ENCODE data around the gene MUC22. TPM values are rescaled to one million over a fixed set of nuclear protein-coding genes. Genes with fewer than 3 reads are reported as not detected.
A peak's percentile ranks its signal among the peaks of the same experiment; 100 is the strongest.

Gene MUC22
- total and polyA plus RNA-seq, 4 donors, result not detected

DNA sequence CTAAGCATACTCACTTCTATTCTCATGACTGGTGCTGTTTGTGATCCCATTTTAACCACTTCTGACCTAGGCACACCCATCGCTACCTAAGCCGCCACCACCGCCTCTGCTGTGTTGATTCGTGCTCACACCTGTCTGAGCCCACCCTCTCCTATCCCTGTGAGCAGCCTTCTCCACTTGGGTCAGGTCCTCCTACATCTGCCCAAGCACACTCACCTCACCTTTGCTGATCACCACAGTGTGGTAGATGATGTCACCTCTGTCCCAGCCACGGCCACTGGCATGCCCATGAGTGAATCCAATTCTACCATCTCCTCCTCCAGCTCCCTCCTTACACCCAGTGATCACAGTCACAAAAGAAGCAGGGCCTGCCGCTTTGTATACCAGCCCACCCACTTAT is 20.8 kb downstream of the MUC22 start:
- Histone ChIP-seq H3K36me3 (ENCODE audit: control insufficient read depth, insufficient read depth, low read length) (no peaks in the 10 kb centered on the region), H3K9me3 (ENCODE audit: control insufficient read depth, insufficient read depth, low read length) (no peaks in the 10 kb centered on the region), H3K4me1 (ENCODE audit: control insufficient read depth, insufficient read depth, low read length) (no peaks in the 10 kb centered on the region), H3K27me3 (ENCODE audit: control insufficient read depth, insufficient read depth, low read length) (no peaks in the 10 kb centered on the region), H3K4me3 (ENCODE audit: low read depth, low read length) (no peak overlapping the region), H3K27ac (ENCODE audit: low read depth, low read length) (no peak overlapping the region)
- WGBS (ENCODE audit: insufficient coverage), result 89% methylated on average over 4 of the region's 6 CpGs
- DNase-seq (ENCODE audit: low read depth in 4 of 6, low spot score in 6 of 6), result no peak

GRCh38 chr6:31033075-31033474 is 22.8 kb downstream of the MUC22 start:
- no peaks in the 10 kb centered on the region for H3K4me1 ChIP-seq (ENCODE audit: control insufficient read depth, insufficient read depth, low read length)
- WGBS (ENCODE audit: insufficient coverage), result 94% methylated on average over 4 of the region's 4 CpGs
- no peak overlapping the region for H3K4me3 ChIP-seq (ENCODE audit: low read depth, low read length)

DNA sequence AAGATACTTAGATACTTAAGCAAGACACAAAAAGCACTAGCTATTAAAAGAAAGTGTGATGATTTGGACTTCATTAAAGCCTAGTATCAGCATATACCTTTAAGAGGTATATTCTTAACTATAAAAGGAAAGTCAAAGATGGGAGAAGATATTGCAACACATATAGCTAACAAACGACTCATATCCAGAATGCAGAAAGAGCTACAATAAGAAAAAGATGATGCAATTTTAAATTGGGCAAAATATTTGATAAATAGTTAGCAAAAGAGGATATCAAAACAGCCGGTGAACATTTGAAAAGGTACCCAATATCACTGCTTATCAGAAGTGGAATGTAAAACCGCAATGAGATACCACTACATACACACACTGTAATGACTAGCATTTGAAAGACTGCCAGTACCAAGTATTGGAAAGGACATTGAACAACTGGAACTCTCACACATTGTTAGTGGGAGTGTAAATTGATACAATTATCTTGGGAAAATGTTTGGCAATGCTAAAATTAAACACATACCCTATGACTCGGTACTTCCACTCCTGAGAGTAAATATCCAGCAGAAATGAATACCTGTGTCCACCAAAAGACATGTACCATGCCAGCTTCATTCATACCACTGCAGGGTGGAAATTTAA is 25.7 kb downstream of the MUC22 start:
- Histone ChIP-seq H3K4me1 (ENCODE audit: control insufficient read depth, insufficient read depth, low read length) (no peaks in the 10 kb centered on the region), H3K4me3 (ENCODE audit: low read depth, low read length) (no peak overlapping the region), H3K27ac (ENCODE audit: low read depth, low read length) (no peak overlapping the region), H3K9me3 (ENCODE audit: control insufficient read depth, insufficient read depth, low read length) (no peaks in the 10 kb centered on the region), H3K27me3 (ENCODE audit: control insufficient read depth, insufficient read depth, low read length) (no peaks in the 10 kb centered on the region), H3K36me3 (ENCODE audit: control insufficient read depth, insufficient read depth, low read length) (no peaks in the 10 kb centered on the region)
- WGBS (ENCODE audit: insufficient coverage), result no CpG with 5 or more reads among the region's 4 CpGs
- no peak for DNase-seq (ENCODE audit: low read depth in 4 of 6, low spot score in 6 of 6)

More at GRCh38 chr6:31033075-31033474, 22.8 kb downstream of the MUC22 start:
- Histone ChIP-seq H3K27ac (ENCODE audit: low read depth, low read length) (no peak overlapping the region), H3K36me3 (ENCODE audit: control insufficient read depth, insufficient read depth, low read length) (no peaks in the 10 kb centered on the region), H3K27me3 (ENCODE audit: control insufficient read depth, insufficient read depth, low read length) (no peaks in the 10 kb centered on the region), H3K9me3 (ENCODE audit: control insufficient read depth, insufficient read depth, low read length) (no peaks in the 10 kb centered on the region)
- no peak for DNase-seq (ENCODE audit: low read depth in 4 of 6, low spot score in 6 of 6)

DNA sequence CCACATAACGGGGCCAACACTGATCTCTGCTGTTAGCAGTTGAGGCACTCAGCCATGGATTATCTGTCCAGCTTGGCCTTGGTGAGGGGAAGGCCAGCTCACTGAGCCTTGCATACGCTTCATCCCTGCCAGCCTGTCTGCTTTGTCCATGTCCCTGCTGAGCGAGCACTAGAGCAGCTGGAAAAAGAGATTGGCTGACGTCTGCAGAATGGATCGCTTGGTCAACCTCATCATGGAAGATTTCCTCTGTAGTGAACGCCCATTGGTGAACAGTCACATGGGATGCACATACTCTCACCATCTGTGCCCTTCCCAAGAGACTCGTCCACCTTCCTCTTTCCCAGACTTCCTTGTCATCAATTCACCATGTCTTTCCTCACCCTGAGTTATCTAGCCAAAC is 26.9 kb downstream of the MUC22 start:
- no peaks in the 10 kb centered on the region for H3K27me3 ChIP-seq (ENCODE audit: control insufficient read depth, insufficient read depth, low read length)
- peak in 1 of 6 donors; percentile 70 for DNase-seq (ENCODE audit: low read depth in 4 of 6, low spot score in 6 of 6)
- no peak overlapping the region for H3K27ac ChIP-seq (ENCODE audit: low read depth, low read length)
- H3K4me1 ChIP-seq (ENCODE audit: control insufficient read depth, insufficient read depth, low read length), result no peaks in the 10 kb centered on the region
- no peaks in the 10 kb centered on the region for H3K36me3 ChIP-seq (ENCODE audit: control insufficient read depth, insufficient read depth, low read length)
- WGBS (ENCODE audit: insufficient coverage), result 64% methylated on average over 7 of the region's 7 CpGs
- H3K4me3 ChIP-seq (ENCODE audit: low read depth, low read length), result no peak overlapping the region
- H3K9me3 ChIP-seq (ENCODE audit: control insufficient read depth, insufficient read depth, low read length), result no peaks in the 10 kb centered on the region

DNA sequence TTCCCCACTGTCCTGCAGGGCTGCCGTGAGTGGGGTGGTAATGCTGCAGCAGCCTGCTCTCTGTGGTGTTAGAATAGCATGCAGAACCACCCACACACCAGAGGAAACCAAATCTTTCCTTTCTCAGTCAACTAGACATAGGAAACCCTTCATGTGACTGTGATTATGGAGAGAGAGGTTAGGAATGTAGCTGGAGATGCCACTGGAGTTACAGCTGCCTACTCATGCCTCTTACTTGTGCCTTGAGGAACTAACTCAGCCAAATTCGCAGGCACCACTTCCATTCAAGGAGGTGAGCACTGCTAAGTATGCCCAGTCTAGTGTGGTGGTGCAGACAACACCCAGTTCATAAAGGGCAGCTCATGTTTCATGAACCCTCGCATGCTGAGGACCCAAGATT is 27.4 kb downstream of the MUC22 start:
- WGBS (ENCODE audit: insufficient coverage), result 100% methylated on average over 1 of the region's 3 CpGs
- Histone ChIP-seq H3K27ac (ENCODE audit: low read depth, low read length) (no peak overlapping the region), H3K36me3 (ENCODE audit: control insufficient read depth, insufficient read depth, low read length) (no peaks in the 10 kb centered on the region), H3K4me1 (ENCODE audit: control insufficient read depth, insufficient read depth, low read length) (no peaks in the 10 kb centered on the region), H3K4me3 (ENCODE audit: low read depth, low read length) (no peak overlapping the region), H3K9me3 (ENCODE audit: control insufficient read depth, insufficient read depth, low read length) (no peaks in the 10 kb centered on the region), H3K27me3 (ENCODE audit: control insufficient read depth, insufficient read depth, low read length) (no peaks in the 10 kb centered on the region)
- no peak for DNase-seq (ENCODE audit: low read depth in 4 of 6, low spot score in 6 of 6)

GRCh38 chr6:31038559-31038958 is 28.3 kb downstream of the MUC22 start:
- Histone ChIP-seq H3K4me1 (ENCODE audit: control insufficient read depth, insufficient read depth, low read length) (no peaks in the 10 kb centered on the region), H3K4me3 (ENCODE audit: low read depth, low read length) (no peak overlapping the region), H3K9me3 (ENCODE audit: control insufficient read depth, insufficient read depth, low read length) (no peaks in the 10 kb centered on the region), H3K36me3 (ENCODE audit: control insufficient read depth, insufficient read depth, low read length) (no peaks in the 10 kb centered on the region), H3K27ac (ENCODE audit: low read depth, low read length) (no peak overlapping the region), H3K27me3 (ENCODE audit: control insufficient read depth, insufficient read depth, low read length) (no peaks in the 10 kb centered on the region)
- no peak for DNase-seq (ENCODE audit: low read depth in 4 of 6, low spot score in 6 of 6)
- WGBS (ENCODE audit: insufficient coverage), result 93% methylated on average over 4 of the region's 8 CpGs

- no peak for DNase-seq (ENCODE audit: low read depth in 4 of 6, low spot score in 6 of 6)
- 61% methylated on average over 4 of the region's 7 CpGs for WGBS (ENCODE audit: insufficient coverage)
- Histone ChIP-seq H3K4me1 (ENCODE audit: control insufficient read depth, insufficient read depth, low read length) (no peaks in the 10 kb centered on the region), H3K4me3 (ENCODE audit: low read depth, low read length) (no peak overlapping the region), H3K36me3 (ENCODE audit: control insufficient read depth, insufficient read depth, low read length) (no peaks in the 10 kb centered on the region), H3K27me3 (ENCODE audit: control insufficient read depth, insufficient read depth, low read length) (no peaks in the 10 kb centered on the region), H3K9me3 (ENCODE audit: control insufficient read depth, insufficient read depth, low read length) (no peaks in the 10 kb centered on the region), H3K27ac (ENCODE audit: low read depth, low read length) (no peak overlapping the region)
These were observed 30.5 kb downstream of the MUC22 start for GRCh38 chr6:31040801-31041200.

GRCh38 chr6:31041372-31041974 is 31.2 kb downstream of the MUC22 start:
- Histone ChIP-seq H3K36me3 (ENCODE audit: control insufficient read depth, insufficient read depth, low read length) (no peaks in the 10 kb centered on the region), H3K27ac (ENCODE audit: low read depth, low read length) (no peak overlapping the region), H3K4me1 (ENCODE audit: control insufficient read depth, insufficient read depth, low read length) (no peaks in the 10 kb centered on the region), H3K27me3 (ENCODE audit: control insufficient read depth, insufficient read depth, low read length) (no peaks in the 10 kb centered on the region), H3K4me3 (ENCODE audit: low read depth, low read length) (no peak overlapping the region), H3K9me3 (ENCODE audit: control insufficient read depth, insufficient read depth, low read length) (no peaks in the 10 kb centered on the region)
- WGBS (ENCODE audit: insufficient coverage), result 38% methylated on average over 7 of the region's 12 CpGs
- DNase-seq (ENCODE audit: low read depth in 4 of 6, low spot score in 6 of 6), result no peak

DNA sequence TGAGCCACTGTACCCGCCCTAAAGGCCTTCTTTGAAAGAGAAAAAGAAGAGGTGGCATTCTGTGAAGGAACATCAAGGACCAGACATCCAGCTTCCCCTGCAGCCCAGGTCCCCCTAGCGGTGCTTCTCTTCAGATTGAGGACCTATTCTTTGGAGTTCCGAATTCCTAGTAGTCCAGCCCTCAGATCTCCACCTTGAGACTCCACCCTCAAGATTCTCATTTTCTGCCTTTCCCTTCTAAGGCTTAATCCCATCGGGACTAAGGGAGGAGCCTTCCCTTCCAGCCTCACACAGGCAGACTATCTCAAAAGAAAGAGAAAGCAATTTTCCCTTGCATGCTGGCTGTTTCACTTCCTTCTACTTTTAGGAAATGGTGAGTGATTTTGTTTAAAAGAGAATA is 32.5 kb downstream of the MUC22 start:
- Histone ChIP-seq H3K4me3 (ENCODE audit: low read depth, low read length) (no peak overlapping the region), H3K36me3 (ENCODE audit: control insufficient read depth, insufficient read depth, low read length) (no peaks in the 10 kb centered on the region), H3K27ac (ENCODE audit: low read depth, low read length) (no peak overlapping the region), H3K9me3 (ENCODE audit: control insufficient read depth, insufficient read depth, low read length) (no peaks in the 10 kb centered on the region), H3K4me1 (ENCODE audit: control insufficient read depth, insufficient read depth, low read length) (no peaks in the 10 kb centered on the region), H3K27me3 (ENCODE audit: control insufficient read depth, insufficient read depth, low read length) (no peaks in the 10 kb centered on the region)
- peak in 1 of 6 donors; percentile 27 for DNase-seq (ENCODE audit: low read depth in 4 of 6, low spot score in 6 of 6)
- 51% methylated on average over 3 of the region's 4 CpGs for WGBS (ENCODE audit: insufficient coverage)

- H3K9me3 ChIP-seq (ENCODE audit: control insufficient read depth, insufficient read depth, low read length), result no peaks in the 10 kb centered on the region
- DNase-seq (ENCODE audit: low read depth in 4 of 6, low spot score in 6 of 6), result no peak
- H3K4me1 ChIP-seq (ENCODE audit: control insufficient read depth, insufficient read depth, low read length), result no peaks in the 10 kb centered on the region
- H3K27ac ChIP-seq (ENCODE audit: low read depth, low read length), result no peak overlapping the region
- H3K36me3 ChIP-seq (ENCODE audit: control insufficient read depth, insufficient read depth, low read length), result no peaks in the 10 kb centered on the region
- H3K4me3 ChIP-seq (ENCODE audit: low read depth, low read length), result no peak overlapping the region
- H3K27me3 ChIP-seq (ENCODE audit: control insufficient read depth, insufficient read depth, low read length), result no peaks in the 10 kb centered on the region
- WGBS (ENCODE audit: insufficient coverage), result 82% methylated on average over 3 of the region's 4 CpGs
These were observed 37.8 kb downstream of the MUC22 start for GRCh38 chr6:31048099-31048498.

All from spinal cord (tissue), 10 donors.